Tibial nerve (tissue), 4 donors: ENCODE data around the gene AKT2.

Experiments
- CTCF ChIP-seq, 5 experiments: fragments of 200-600 bp in 3 of 5; fragments of 450-650 bp in 2 of 5; sonication (generic) in 3 of 5; IDR thresholded peaks; one replicate each; pipeline ENCODE4 v1.5.1; 2016 to 2019; ENCODE audit warnings: antibody characterized with exemption in 5 of 5, mild to moderate bottlenecking in 3 of 5, moderate library complexity in 2 of 5
- EP300 ChIP-seq, 2 donors: sonication (generic); formaldehyde crosslinking; IDR thresholded peaks; one replicate each; pipeline ENCODE4 v1.6.1; 2017; ENCODE audit warnings: antibody characterized with exemption in 2 of 2, mild to moderate bottlenecking in 1 of 2
- POLR2A ChIP-seq, 2 donors: fragments of 450-650 bp; IDR thresholded peaks; one replicate each; pipeline ENCODE4 v1.6.1; 2017; ENCODE audit warnings: antibody characterized with exemption in 2 of 2, mild to moderate bottlenecking in 2 of 2, moderate library complexity in 2 of 2

DNA sequence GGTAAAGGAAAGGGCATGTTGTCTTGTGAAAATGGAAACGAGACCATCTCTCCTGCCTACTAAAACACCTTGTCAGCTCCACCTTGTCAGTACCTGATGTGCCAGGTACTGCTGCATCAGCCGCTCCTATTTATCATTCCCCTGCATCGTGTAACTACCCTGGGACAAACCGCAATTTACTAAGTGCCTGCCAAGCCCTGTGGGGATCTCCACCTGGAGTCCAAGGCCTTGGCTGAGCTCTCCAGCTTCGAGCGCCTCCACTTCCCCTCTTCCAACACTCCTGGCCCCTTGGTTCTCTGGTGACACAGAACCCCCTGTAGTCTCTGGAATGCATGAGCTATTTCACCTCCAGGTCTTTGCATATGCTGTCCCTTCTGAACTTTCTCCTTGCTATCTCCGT is 32.8 kb downstream of the AKT2 start:
- TF ChIP-seq CTCF (IDR thresholded peaks at IDR 0.05) (no peak), EP300 (IDR thresholded peaks at IDR 0.05) (no peak), POLR2A (IDR thresholded peaks at IDR 0.05) (no peak)
